Stimulated activated CD4-positive, alpha-beta T cell treated with anti-CD3 and anti-CD28 coated beads, TNF-alpha, amount 100 ng/mL, for 4 hours (primary cell): Measurements from ENCODE around the gene CHN2.

ENCODE experiments used
- DNase-seq, 3 experiments: peaks; one replicate each; pipeline ENCODE4 v3.0.0-alpha.2; 2020; ENCODE audit warnings: low read depth in 3 of 3

The CHN2 gene

DNA sequence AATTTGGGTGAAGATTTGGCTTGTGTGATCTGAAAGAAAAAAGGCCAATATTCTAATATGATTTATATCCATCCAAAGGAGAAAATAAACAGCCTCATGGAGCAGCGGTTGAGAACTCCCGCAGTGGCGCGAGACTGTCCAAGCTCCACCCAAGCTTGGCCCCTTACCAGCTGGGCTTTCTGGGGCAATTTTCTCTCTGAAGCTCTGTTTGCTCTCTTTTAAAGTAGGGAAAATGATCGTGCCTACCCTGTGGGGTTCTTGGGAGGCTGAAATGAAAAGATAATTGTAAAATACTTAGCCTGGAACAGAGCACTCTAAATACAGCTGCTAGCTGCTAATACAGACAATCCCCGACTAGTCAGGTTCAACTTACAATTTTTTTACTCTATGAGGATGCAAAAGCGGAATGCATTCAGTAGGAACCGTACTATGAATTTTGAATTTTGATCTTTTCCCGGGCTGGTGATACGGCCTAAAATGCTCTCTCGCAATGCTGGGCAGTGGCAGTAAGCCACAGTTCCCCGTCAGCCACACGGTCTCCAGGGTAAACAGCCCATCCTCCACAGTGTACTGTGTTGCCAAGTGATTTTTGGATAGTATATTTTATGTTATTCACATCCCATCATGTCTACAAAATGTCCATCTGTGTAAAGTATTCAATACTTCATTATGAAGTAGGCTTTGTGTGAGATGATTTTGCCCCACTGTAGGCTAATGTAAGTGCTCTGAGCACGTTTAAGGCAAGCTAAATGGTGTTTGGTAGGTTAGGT is 137.7 kb downstream of the CHN2 start:
- DNase-seq: no peak

DNA sequence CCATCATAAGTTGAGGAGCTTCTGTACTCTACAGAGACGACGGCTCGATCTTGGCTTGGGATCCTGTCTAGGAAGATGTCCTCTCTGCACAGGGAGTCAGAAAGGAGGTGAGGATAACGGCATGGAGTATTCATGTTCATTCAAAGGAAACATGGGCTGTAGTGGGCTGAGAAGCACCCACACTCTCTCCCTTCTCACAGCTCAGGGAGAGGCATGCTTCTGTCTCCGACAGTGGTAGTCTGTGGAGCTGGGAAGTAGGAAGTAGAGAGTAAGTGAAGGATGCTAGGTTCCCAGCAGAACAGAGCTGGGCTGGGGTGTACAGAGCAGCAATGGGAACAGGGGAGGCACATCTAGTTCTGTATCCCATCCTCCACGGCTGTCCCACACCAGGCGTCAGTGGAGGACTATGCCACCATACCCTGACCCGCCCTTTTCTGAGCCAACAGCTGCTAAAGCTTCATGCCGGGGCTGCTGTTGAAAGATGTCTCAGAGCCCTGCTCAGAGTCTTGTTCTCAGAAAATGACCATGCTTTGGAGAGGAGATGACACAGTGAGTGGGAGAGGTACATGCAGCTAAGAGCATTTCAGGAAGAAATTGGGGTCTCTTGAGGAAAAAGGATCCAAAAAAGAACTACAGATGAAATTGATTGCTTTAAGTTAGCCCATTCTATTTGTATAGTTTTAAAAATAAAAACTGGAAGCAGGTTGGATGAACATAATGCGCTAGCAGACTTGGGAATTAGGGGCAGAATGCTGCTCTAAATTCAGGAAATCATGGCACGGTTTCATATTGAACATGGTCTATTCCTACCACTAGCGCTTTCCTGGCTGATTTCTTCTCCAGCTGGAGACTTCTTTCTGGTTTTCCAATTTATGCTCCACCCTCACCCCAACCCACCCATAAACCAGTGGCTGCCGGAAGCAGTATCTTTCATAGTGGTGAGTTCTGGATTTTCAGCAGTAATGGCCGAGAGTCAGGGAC is 138.6 kb downstream of the CHN2 start:
- no peak for DNase-seq

DNA sequence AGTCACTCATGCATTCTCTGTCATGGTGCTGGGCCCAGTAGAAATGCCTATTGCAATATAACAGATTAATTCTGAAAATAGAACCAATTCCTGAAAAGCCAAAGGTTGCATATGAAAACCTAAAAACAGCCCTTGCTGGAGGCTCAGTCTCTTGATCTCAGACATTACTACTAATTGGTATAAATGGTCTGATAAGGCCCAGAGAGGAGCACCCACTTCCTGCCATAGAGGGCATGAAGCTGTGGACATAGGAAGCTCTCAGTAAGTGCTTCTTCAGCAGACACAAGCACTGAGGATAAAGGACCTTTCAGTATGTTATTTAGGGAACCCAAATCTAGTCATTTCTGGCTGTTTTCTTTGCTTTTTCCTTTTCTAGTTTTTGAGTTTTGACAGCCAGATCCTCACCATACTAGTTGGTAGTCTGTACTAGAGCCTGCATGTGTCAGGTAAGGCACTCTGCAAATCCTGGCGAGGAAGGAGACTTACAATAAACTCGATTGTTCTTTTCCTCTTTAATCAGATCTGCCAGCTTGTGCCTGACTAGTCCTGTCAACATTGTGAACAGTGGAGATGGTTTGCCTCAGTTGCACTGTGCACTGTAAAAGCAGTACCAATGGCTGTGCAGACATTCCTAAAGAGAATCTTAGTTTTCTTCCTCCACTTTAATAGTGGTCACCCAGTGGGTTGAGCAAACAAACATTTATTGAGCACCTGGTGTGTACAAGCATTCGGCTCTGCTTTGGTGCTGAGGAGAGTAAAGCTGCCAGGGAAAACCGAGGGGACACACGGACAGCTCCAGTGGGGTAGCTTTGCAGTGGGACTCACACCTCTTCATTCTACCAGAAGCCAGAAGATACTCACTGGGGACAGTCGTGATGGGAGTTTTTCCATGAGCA is 140.9 kb downstream of the CHN2 start:
- DNase-seq: no peak

DNA sequence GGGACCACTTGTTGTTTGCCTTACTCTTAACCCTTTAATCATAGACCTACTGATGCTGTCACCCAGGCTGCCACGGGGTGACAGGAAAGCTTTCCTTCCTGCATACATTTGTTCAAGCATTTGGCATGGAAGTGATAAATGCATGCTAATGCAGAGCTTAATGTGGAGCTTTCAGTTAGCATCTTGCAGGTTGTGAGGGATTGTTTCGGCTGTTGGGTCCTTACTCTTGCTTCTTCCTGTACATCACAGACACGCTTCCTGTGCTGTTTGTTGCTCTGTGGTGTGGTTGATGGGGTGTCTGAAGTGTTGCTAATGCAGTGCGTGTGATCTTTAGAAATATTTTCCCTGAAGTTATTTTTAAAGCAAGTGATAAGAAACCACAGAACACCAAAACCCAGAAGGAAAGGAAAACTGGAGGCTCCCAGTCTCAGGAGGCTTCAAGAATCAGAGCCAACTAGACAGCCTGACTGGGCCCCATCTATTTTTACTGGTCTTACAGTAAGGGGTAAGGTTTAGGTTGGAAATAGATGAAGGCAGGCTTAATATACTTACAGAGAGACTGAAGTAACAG is 143.1 kb downstream of the CHN2 start:
- no peak for DNase-seq

DNA sequence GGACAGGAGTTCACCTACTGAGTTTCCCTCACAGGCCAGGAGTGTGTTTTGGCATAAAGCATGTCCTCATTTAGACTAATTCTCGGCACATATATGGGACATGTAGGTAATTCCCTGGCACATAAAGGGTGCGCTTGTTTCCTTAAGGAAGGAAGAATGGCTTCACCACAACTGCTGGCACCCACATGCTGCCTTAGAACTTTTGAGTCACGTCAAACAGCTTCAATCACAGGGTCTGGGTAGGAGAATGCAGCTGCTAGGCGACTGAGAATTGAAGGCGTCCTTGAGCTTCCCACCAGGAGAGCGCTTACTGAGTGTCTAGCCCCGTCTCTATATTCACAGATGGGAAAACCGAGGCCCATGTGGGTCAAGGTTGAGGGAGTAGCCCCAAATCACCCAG is 146.1 kb downstream of the CHN2 start:
- DNase-seq: no peak

- no peak for DNase-seq
Observed at GRCh38 chr7:29341156-29341555, 146.6 kb downstream of the CHN2 start.

DNA sequence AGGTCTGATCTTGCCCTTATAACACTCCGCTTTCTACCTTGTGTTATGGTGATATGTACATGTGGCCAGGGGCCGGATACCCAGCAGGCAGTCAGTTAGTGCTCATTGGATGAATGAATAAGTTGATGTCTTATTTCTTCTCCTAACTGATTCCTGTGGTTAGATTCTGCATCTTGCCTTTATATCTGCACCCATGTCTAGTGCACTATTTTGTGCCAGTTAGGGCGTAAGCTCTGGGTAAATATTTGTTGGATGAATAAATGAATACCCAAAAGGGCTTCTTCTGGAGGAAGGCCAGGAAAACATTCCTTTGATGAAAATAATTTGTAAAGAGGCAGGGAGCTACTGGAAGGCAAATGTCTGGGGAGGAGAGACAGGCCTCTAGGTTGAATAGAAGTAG is 148.2 kb downstream of the CHN2 start:
- no peak for DNase-seq

- no peak for DNase-seq
Observed at GRCh38 chr7:29343399-29343798, 148.8 kb downstream of the CHN2 start.

DNA sequence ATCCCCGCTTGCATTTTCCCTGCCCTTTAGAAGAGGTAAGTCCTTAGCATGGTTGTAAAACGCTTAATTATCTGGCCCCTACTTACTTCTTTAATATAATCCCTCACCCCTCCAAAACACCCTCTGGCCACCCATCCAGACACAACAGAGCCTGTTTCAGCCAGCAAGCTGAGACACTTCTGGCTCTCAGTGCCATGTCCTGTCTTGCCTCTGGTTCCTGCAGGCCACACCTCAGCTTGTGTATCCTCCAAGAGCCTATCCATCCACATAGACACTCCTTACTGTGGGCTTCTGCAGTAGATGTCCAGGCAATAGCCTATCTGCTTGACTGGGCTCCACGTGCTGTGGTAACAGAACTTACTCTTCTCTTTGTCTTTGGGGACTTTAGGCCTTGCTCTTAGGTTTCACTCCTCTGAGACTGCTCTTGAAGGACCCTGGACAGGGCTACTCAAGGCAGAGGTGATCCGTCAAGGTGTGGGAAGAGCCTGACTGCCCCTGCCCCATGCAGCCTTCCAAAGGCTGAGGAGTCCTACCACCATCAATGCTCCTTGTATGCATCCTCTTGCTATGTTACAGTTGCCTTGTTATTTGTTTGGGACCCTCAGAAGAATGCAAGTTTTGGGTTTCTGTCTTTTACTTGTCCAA is 149.9 kb downstream of the CHN2 start:
- DNase-seq: no peak

GRCh38 chr7:29345590-29345989 is 151.0 kb downstream of the CHN2 start:
- DNase-seq: no peak

- DNase-seq: no peak
Observed at GRCh38 chr7:29346231-29346978, 151.8 kb downstream of the CHN2 start.

GRCh38 chr7:29349362-29349761 is 154.8 kb downstream of the CHN2 start:
- no peak for DNase-seq

DNA sequence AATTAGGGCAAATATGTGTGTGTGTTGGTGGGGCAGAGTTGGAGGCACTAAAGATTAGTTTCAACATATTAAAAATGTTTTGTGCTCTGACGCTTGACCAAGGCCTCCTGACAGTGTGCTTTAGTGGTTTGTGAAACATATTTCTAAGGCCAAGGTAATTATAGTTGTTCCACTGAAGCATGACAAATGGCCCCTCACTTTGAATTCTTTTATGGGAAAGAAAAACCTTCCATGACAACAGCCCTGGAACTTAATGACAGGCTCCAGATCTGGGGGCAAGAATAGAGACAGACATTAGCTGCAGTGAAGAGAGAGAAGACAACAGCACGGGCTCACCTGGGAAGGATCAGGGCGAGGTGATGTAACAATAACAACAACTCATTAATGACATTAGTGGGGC is 155.8 kb downstream of the CHN2 start:
- DNase-seq: no peak

- DNase-seq: no peak
Observed at GRCh38 chr7:29352041-29352440, 157.5 kb downstream of the CHN2 start.

GRCh38 chr7:29353810-29354209 is 159.2 kb downstream of the CHN2 start:
- DNase-seq: no peak

DNA sequence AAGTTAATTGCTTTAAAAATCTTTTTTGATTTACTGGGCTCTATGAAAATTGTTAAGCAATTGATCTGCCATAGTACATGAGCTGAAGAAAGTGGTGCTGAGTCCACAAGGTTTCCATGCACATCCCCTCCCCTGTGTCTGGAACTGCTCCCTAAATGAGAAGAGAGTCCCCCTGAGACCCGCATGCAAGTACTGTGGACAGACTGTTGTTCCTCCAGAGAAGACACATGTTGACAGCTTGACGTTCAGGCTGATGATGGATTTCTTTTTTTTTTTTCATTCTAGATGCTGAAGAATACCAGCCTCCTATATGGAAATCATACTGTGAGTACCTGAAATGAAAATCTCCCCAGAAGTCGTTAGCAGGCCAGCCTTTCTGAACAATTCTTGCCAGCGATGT is 159.8 kb downstream of the CHN2 start:
- DNase-seq: no peak

DNA sequence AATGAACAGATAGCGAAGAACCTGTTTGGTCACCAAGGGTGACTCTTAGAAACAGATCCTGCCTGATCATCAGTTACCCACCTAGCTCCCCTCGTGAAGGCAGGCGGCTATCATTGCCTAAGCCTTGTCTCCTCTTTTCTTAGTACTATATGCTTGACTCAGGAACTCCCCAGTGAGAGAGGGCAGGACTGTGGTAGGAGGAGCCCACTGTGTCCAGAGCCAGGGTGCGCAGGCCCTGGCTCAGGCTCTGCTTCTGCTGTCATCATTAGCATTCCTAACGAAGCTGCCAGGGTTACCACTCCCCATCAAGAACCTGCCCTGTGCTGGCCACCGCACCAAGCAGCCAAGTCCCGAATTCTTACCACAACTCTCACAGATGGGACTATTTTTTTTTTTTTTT is 160.8 kb downstream of the CHN2 start:
- DNase-seq: no peak

DNA sequence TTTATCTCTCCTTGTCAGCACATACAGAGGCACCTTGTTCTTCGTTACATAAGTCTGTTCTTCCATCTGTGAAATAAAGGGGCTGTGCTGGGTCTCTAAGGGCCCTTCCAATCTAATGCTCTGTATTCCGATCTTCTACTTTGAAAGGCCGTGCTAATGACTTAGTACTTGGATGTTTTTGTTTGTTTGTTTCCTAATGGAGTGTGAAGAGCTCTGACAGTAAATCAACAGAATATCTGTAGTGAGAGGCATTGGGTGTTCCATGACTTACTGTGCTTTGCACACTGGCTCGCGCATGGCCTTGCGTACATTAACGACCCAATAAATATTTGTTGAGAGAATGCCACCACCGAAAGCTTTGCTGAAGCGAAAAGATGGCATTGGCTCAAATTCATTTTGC is 162.1 kb downstream of the CHN2 start:
- DNase-seq: no peak

DNA sequence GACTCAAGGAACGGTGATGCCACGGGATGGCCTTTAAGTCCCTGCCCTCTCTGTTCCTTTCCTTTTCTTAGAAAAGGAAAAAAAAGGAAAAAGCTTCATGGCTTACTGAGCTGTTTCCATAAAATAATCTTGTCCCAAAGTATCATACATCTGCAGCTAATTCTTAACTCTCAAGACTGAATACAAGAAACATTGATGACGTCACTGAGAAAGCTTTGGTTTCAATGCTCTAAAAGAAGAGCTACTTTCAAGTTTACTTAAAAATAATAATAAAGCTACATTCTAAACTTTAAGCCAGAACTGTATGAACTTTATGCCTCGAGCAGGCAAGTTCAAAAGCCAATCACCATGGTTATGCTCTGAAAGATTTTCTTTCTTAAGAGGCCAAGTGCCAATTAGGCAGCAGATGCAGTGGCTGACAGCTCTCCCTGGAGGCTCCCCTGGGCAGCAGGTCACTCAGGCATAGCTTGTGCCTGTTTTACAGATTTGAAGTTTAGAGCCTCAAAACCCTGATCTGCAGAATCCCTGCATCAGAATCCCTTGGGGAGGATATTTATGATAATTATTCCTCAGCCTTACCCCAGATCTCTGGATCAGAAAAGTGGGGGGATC is 165.0 kb downstream of the CHN2 start:
- no peak for DNase-seq
